H1 (cell line): Measurements from ENCODE around the gene XPOT. TPM values are rescaled to one million over a fixed set of nuclear protein-coding genes. Genes with fewer than 3 reads are reported as not detected.

Source experiments
- CTCF ChIA-PET: fragments of 300-600 bp; sonication (Branson Sonifier 250); formaldehyde crosslinking; loops from one replicate; lab custom pipeline; 2021; ENCODE audit not compliant: partially characterized antibody; lab: Charles Lee
- POLR2A ChIA-PET: fragments of 300-600 bp; sonication (Branson Sonifier 250); formaldehyde crosslinking; loops from one replicate; lab custom pipeline; 2021; ENCODE audit warnings: inconsistent platforms; ENCODE audit not compliant: partially characterized antibody; lab: Charles Lee
- DNase-seq, 2 experiments: peaks; one replicate each; pipeline versions ENCODE4 v3.0.0 to v3.0.0-alpha.2; 2010 to 2022; ENCODE audit warnings: low spot score in 2 of 2, low read depth in 1 of 2, mixed read lengths in 1 of 2
- FAIRE-seq: peaks from 2 replicates; lab custom pipeline; 2011; peaks lifted over from hg19 to GRCh38; lab: Jason Lieb, UNC
- H2AFZ ChIP-seq: 2 replicates; pipeline ENCODE4 v1.8.1; 2012; ENCODE audit warnings: low read length, inconsistent platforms
- H2AK5ac ChIP-seq: 2 replicates; pipeline ENCODE4 v1.6.1; 2013; ENCODE audit warnings: low read depth, low read length
- H2BK120ac ChIP-seq: replicated peaks from 2 replicates; pipeline ENCODE3; 2013; ENCODE audit warnings: low read depth, low read length, inconsistent platforms
- H2BK12ac ChIP-seq: 2 replicates; pipeline ENCODE4 v1.6.1; 2013; ENCODE audit warnings: low read depth, low read length
- H2BK15ac ChIP-seq: 2 replicates; pipeline ENCODE4 v1.6.1; 2013; ENCODE audit warnings: low read length
- H2BK20ac ChIP-seq: 2 replicates; pipeline ENCODE4 v1.6.1; 2013; ENCODE audit warnings: low read length
- H2BK5ac ChIP-seq: 2 replicates; pipeline ENCODE4 v1.6.1; 2013; ENCODE audit warnings: low read depth, low read length
- H3K14ac ChIP-seq: 2 replicates; pipeline ENCODE4 v1.6.1; 2013; ENCODE audit warnings: inconsistent platforms; ENCODE audit not compliant: insufficient read length
- H3K18ac ChIP-seq: 2 replicates; pipeline ENCODE4 v1.6.1; 2013; ENCODE audit warnings: low read length; ENCODE audit errors: extremely low read depth
- H3K23ac ChIP-seq: 2 replicates; pipeline ENCODE4 v1.6.1; 2013; ENCODE audit warnings: inconsistent platforms; ENCODE audit not compliant: insufficient read length
- H3K23me2 ChIP-seq: 2 replicates; pipeline ENCODE4 v1.6.1; 2013; ENCODE audit warnings: low read depth, low read length
- H3K27ac ChIP-seq: 2 replicates; pipeline ENCODE4 v1.6.1; 2011; ENCODE audit warnings: low read depth, low read length, inconsistent platforms
- H3K27me3 ChIP-seq, 4 experiments: replicated peaks in 1 of 4; 1 replicate in 1 of 4; 2 replicates in 3 of 4; pipeline versions ENCODE4 v1.6.1 to v1.8.1; 2011 to 2013; ENCODE audit warnings: low read length in 3 of 4, mild to moderate bottlenecking in 3 of 4, inconsistent platforms in 2 of 4, mixed read lengths in 2 of 4, moderate library complexity in 1 of 4; ENCODE audit not compliant: control insufficient read depth in 3 of 4, insufficient read depth in 3 of 4; ENCODE audit errors: extremely low read depth in 1 of 4
- H3K36me3 ChIP-seq, 4 experiments: 2 replicates each; pipeline versions ENCODE4 v1.6.1 to v1.8.1; 2011 to 2013; ENCODE audit warnings: mild to moderate bottlenecking in 4 of 4, low read length in 3 of 4, moderate library complexity in 2 of 4, control low read depth in 1 of 4, inconsistent platforms in 1 of 4; ENCODE audit not compliant: insufficient read depth in 4 of 4, control insufficient read depth in 2 of 4
- H3K4ac ChIP-seq: replicated peaks from 2 replicates; pipeline ENCODE3; 2013; ENCODE audit warnings: low read length, low read depth, mixed read lengths, inconsistent platforms; ENCODE audit not compliant: insufficient read length
- H3K4me1 ChIP-seq, 4 experiments: replicated peaks in 1 of 4; 1 replicate in 1 of 4; 2 replicates in 3 of 4; pipeline versions ENCODE4 v1.6.1 to v1.8.1; 2011 to 2013; ENCODE audit warnings: low read length in 3 of 4, inconsistent platforms in 2 of 4, mixed read lengths in 1 of 4; ENCODE audit not compliant: insufficient read depth in 4 of 4, control insufficient read depth in 3 of 4
- H3K4me2 ChIP-seq, 2 experiments: 2 replicates each; pipeline versions ENCODE4 v1.6.1 to v1.8.1; 2011 to 2013; ENCODE audit warnings: low read depth in 2 of 2, low read length in 2 of 2, control low read depth in 1 of 2, inconsistent platforms in 1 of 2, mild to moderate bottlenecking in 1 of 2; ENCODE audit not compliant: insufficient read depth in 1 of 2
- H3K4me3 ChIP-seq, 4 experiments: fragments of 200-600, 300-600 bp in 1 of 4; sonication (generic), shearing (Covaris generic), sonication (Bioruptor Twin) in 1 of 4; 2 replicates each; pipeline versions ENCODE4 v1.5.1 to v1.8.1; 2011 to 2016; ENCODE audit warnings: low read length in 4 of 4, low read depth in 3 of 4, control low read depth in 2 of 4, inconsistent platforms in 2 of 4, mild to moderate bottlenecking in 2 of 4, mixed read lengths in 1 of 4, moderate library complexity in 1 of 4; ENCODE audit not compliant: insufficient read depth in 2 of 4; ENCODE audit errors: extremely low read depth in 1 of 4
- H3K56ac ChIP-seq: replicated peaks from 2 replicates; pipeline ENCODE3; 2013; ENCODE audit warnings: low read depth, mild to moderate bottlenecking, mixed read lengths, low read length, inconsistent platforms; ENCODE audit not compliant: insufficient read length
- H3K79me1 ChIP-seq: 2 replicates; pipeline ENCODE4 v1.6.1; 2013; ENCODE audit warnings: low read depth, low read length, control low read depth
- H3K79me2 ChIP-seq, 2 experiments: 2 replicates each; pipeline versions ENCODE4 v1.6.1 to v1.8.1; 2012 to 2013; ENCODE audit warnings: low read length in 2 of 2, mild to moderate bottlenecking in 2 of 2, inconsistent platforms in 1 of 2; ENCODE audit not compliant: insufficient read depth in 2 of 2, control insufficient read depth in 1 of 2
- H3K9ac ChIP-seq, 4 experiments: replicated peaks in 1 of 4; 1 replicate in 1 of 4; 2 replicates in 3 of 4; pipeline versions ENCODE4 v1.6.1 to v1.8.1; 2011 to 2013; ENCODE audit warnings: low read depth in 3 of 4, low read length in 3 of 4, control low read depth in 2 of 4, mild to moderate bottlenecking in 2 of 4, moderate library complexity in 2 of 4, inconsistent platforms in 1 of 4; ENCODE audit errors: extremely low read depth in 1 of 4
- H3K9me3 ChIP-seq, 2 experiments: 2 replicates each; pipeline versions ENCODE4 v1.6.1 to v1.8.1; 2012 to 2013; ENCODE audit warnings: mild to moderate bottlenecking in 2 of 2, moderate library complexity in 2 of 2, control low read depth in 1 of 2, inconsistent platforms in 1 of 2, low read depth in 1 of 2, low read length in 1 of 2, mixed read lengths in 1 of 2; ENCODE audit not compliant: insufficient read depth in 2 of 2
- H4K20me1 ChIP-seq, 2 experiments: replicated peaks in 1 of 2; 2 replicates each; pipeline versions ENCODE3 to v1.8.1; 2011 to 2013; ENCODE audit warnings: inconsistent platforms in 2 of 2, low read length in 2 of 2, mild to moderate bottlenecking in 1 of 2; ENCODE audit not compliant: insufficient read depth in 2 of 2, control insufficient read depth in 1 of 2
- H4K5ac ChIP-seq: 2 replicates; pipeline ENCODE4 v1.6.1; 2013; ENCODE audit warnings: low read length, low read depth, mixed read lengths, inconsistent platforms; ENCODE audit not compliant: insufficient read length
- H4K8ac ChIP-seq: 2 replicates; pipeline ENCODE4 v1.8.0; 2013; ENCODE audit warnings: mild to moderate bottlenecking, moderate library complexity, low read length, inconsistent platforms; ENCODE audit not compliant: insufficient read depth; ENCODE audit errors: extremely low read depth
- H4K91ac ChIP-seq: replicated peaks from 2 replicates; pipeline ENCODE3; 2013; ENCODE audit warnings: low read length, mixed read lengths, inconsistent platforms; ENCODE audit not compliant: insufficient read length
- CEBPB ChIP-seq: IDR thresholded peaks from 2 replicates; pipeline ENCODE4 v1.6.1; 2012; ENCODE audit warnings: low read depth, low read length
- CREB1 ChIP-seq: IDR thresholded peaks from 2 replicates; pipeline ENCODE4 v1.6.1; 2012; ENCODE audit warnings: inconsistent platforms
- HDAC2 ChIP-seq, 2 experiments: fragments of 300-600 bp in 1 of 2; sonication (generic) in 1 of 2; IDR thresholded peaks; 2 replicates each; pipeline ENCODE4 v1.6.1; 2011 to 2012; ENCODE audit warnings: low read depth in 2 of 2, low read length in 2 of 2, mild to moderate bottlenecking in 2 of 2, moderate library complexity in 2 of 2, borderline replicate concordance in 1 of 2, inconsistent platforms in 1 of 2
- HDAC6 ChIP-seq: IDR thresholded peaks from one replicate; pipeline ENCODE4 v1.7.1; 2012; ENCODE audit warnings: low read depth, mild to moderate bottlenecking, inconsistent platforms, low read length, moderate library complexity
- KDM1A ChIP-seq: fragments of 200-600, 300-600 bp; sonication (generic); IDR thresholded peaks from 2 replicates; pipeline ENCODE4 v1.7.1; 2016; ENCODE audit warnings: mild to moderate bottlenecking, low read length, borderline replicate concordance
- NANOG ChIP-seq: IDR thresholded peaks from 2 replicates; pipeline ENCODE4 v1.6.1; 2011; ENCODE audit warnings: low read length, low read depth, mild to moderate bottlenecking, inconsistent platforms; ENCODE audit not compliant: insufficient read depth, poor library complexity, severe bottlenecking
- POU5F1 ChIP-seq: IDR thresholded peaks from 2 replicates; pipeline ENCODE4 v1.6.1; 2011; ENCODE audit warnings: low read depth, mild to moderate bottlenecking, low read length, moderate library complexity
- RBBP5 ChIP-seq: IDR thresholded peaks from 2 replicates; pipeline ENCODE4 v1.7.1; 2012; ENCODE audit warnings: low read depth, mild to moderate bottlenecking, inconsistent platforms, low read length, moderate library complexity, borderline replicate concordance
- SIRT6 ChIP-seq: IDR thresholded peaks from one replicate; pipeline ENCODE4 v1.7.1; 2012; ENCODE audit warnings: low read length, inconsistent platforms
- SP1 ChIP-seq: IDR thresholded peaks from 2 replicates; pipeline ENCODE4 v1.6.1; 2011; ENCODE audit warnings: low read depth, low read length
- SRF ChIP-seq: IDR thresholded peaks from 2 replicates; pipeline ENCODE4 v1.6.1; 2011; ENCODE audit warnings: mild to moderate bottlenecking, low read depth, low read length, moderate library complexity
- TBP ChIP-seq: IDR thresholded peaks from 2 replicates; pipeline ENCODE4 v1.6.1; 2011; ENCODE audit warnings: low read depth, low read length, improper control_type of control experiment
- WGBS, 2 experiments: shearing (Covaris generic) in 1 of 2; methylation state at CpG; one replicate each; pipeline versions ENCODE4 v1.1.6 to v1.1.7; 2013 to 2015; ENCODE audit warnings: low lambda C conversion rate in 2 of 2, mixed read lengths in 2 of 2, inconsistent platforms in 1 of 2, low coverage in 1 of 2, missing lambda C conversion rate in 1 of 2; ENCODE audit not compliant: insufficient replicate concordance in 2 of 2, insufficient coverage in 1 of 2, insufficient read length in 1 of 2; ENCODE audit errors: extremely low coverage in 1 of 2, missing lambda C conversion rate in 1 of 2; 5-methylcytosine and 5-hydroxymethylcytosine counted together
- polyA plus RNA-seq, 7 experiments: library from polyadenylated mRNA; depleted of rRNA in 3 of 7; stranded (reverse) in 5 of 7; unstranded in 2 of 7; fragments of >200 nt in 5 of 7; fragments of 200-250 nt in 2 of 7; gene quantifications; 1 replicate in 5 of 7; 2 replicates in 1 of 7; 4 replicates in 1 of 7; pipeline versions ENCODE4 v1.2.1 to v1.2.3, GENCODE V29; 2011 to 2013; ENCODE audit warnings: missing spikeins in 2 of 7, mixed read lengths in 2 of 7
- total RNA-seq: library from RNA; stranded (reverse); fragmentation: NEBNext Ultra II Directional; extraction: Animal tissue kit (Norgen Biotek cat#: 25700); gene quantifications from 2 replicates; pipeline ENCODE4 v1.2.1, GENCODE V29; 2021
- TF ChIP-seq, protein P1 (sequence below): IDR thresholded peaks from 2 replicates; pipeline ENCODE4 v1.6.1; 2012; ENCODE audit warnings: low read length, inconsistent platforms

XPOT gene
- total and polyA plus RNA-seq, 2 of the 8 experiments (the other 6 are each of a cell fraction or from before 2014, with no cell fraction given), result 38.8 to 176 TPM

DNA sequence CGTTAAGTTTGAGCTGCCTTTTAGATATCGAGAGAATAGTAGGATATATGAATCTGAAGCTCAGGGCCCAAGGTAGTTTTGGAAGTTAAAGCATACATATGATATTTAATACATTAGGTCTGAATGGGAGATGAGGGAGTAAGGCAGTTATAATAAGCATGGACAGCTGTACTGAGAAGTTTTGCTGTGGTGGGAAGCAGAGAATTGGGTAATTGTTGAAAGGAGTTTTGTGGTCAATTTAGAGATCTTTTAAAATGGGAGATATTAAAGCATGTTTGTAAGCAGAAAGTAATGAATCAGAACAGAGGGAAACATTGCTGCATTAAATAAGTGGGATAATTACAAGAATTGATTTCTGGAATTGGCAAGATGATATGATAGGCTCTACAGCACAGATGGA, 69.0 kb downstream of the XPOT start:
- no peak for FAIRE-seq
- Histone ChIP-seq H3K9ac (no peak overlapping the region), H3K4me2 (no peak overlapping the region), H3K14ac (no peak overlapping the region), H3K27ac (no peak overlapping the region), H3K79me2 (peaks cover 0 to 12% of the 10 kb centered on the region in 2 experiments; a peak in 2 of 4 replicates), H3K4me1 (no peaks in the 10 kb centered on the region), H3K4ac (no peak overlapping the region), H3K9me3 (peaks cover 3 to 12% of the 10 kb centered on the region in 2 experiments; a peak in 3 of 4 replicates), H3K36me3 (peaks cover 6 to 49% (median 40%) of the 10 kb centered on the region in 4 experiments; a peak in 7 of 8 replicates), H3K79me1 (peaks cover 3% of the 10 kb centered on the region; the same call in 1 of the 2 replicates), H2AK5ac (no peak overlapping the region), H4K91ac (no peak overlapping the region), H2BK12ac (no peak overlapping the region), H2BK5ac (no peak overlapping the region), H3K56ac (no peak overlapping the region), H3K18ac (no peak overlapping the region), H4K20me1 (peaks cover 0 to 4% of the 10 kb centered on the region in 2 experiments), H3K27me3 (no peaks in the 10 kb centered on the region), H4K5ac (no peak overlapping the region), H2BK15ac (no peak overlapping the region), H3K23ac (no peak overlapping the region), H2BK20ac (no peak overlapping the region), H4K8ac (no peak overlapping the region), H3K4me3 (no peak overlapping the region), H2BK120ac (no peak overlapping the region), H3K23me2 (no peaks in the 10 kb centered on the region), H2AFZ (no peak overlapping the region)
- ChIA-PET CTCF (no interaction called here), POLR2A (interaction anchor here (1.9 kb wide), 1 partner anchor 23 kb away, joined by 8 read pairs; no protein-coding TSS in a partner anchor)
- no peak for DNase-seq
- 93% methylated on average over 2 of the region's 2 CpGs; no CpG with 5 or more reads in 1 of the 2 experiments for WGBS, 2 experiments
- TF ChIP-seq SIRT6 (no peak), TBP (no peak), CEBPB (no peak), HDAC6 (no peak), SRF (no peak), RBBP5 (no peak), CREB1 (no peak), NANOG (no peak), KDM1A (no peak), HDAC2 (IDR thresholded peaks at IDR 0.05; ENCODE audit: borderline replicate concordance in 1 of 2, low read depth in 2 of 2, low read length in 2 of 2) (no peak), SP1 (no peak), POU5F1 (no peak)
- TF ChIP-seq, protein P1, sequence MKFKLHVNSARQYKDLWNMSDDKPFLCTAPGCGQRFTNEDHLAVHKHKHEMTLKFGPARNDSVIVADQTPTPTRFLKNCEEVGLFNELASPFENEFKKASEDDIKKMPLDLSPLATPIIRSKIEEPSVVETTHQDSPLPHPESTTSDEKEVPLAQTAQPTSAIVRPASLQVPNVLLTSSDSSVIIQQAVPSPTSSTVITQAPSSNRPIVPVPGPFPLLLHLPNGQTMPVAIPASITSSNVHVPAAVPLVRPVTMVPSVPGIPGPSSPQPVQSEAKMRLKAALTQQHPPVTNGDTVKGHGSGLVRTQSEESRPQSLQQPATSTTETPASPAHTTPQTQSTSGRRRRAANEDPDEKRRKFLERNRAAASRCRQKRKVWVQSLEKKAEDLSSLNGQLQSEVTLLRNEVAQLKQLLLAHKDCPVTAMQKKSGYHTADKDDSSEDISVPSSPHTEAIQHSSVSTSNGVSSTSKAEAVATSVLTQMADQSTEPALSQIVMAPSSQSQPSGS, result no peak
